KMS-11 (cell line): ENCODE measurements around the gene MEGF6.

ENCODE experiments used
- H2AFZ ChIP-seq: fragments of 200-600 bp; sonication (generic); 2 replicates; pipeline ENCODE4 v1.6.1; 2016; ENCODE audit warnings: antibody characterized with exemption, mixed run types, low read depth
- H3K27ac ChIP-seq: fragments of 200-600 bp; sonication (generic); 2 replicates; pipeline ENCODE4 v1.6.1; 2016; ENCODE audit warnings: mild to moderate bottlenecking, mixed run types
- H3K27me3 ChIP-seq: fragments of 200-600 bp; sonication (generic); 2 replicates; pipeline ENCODE4 v1.6.1; 2017; ENCODE audit warnings: mild to moderate bottlenecking, low read depth, mixed run types, moderate library complexity; ENCODE audit not compliant: insufficient read depth
- H3K36me3 ChIP-seq: fragments of 200-600 bp; sonication (generic); 2 replicates; pipeline ENCODE4 v1.6.1; 2017; ENCODE audit warnings: mild to moderate bottlenecking, mixed run types; ENCODE audit not compliant: insufficient read depth
- H3K4me1 ChIP-seq: fragments of 200-600 bp; sonication (generic); 2 replicates; pipeline ENCODE4 v1.6.1; 2016; ENCODE audit warnings: mild to moderate bottlenecking, low read depth, mixed run types; ENCODE audit not compliant: poor library complexity, severe bottlenecking
- H3K4me2 ChIP-seq: fragments of 200-600 bp; sonication (generic); 2 replicates; pipeline ENCODE4 v1.7.0; 2016; ENCODE audit warnings: mild to moderate bottlenecking, mixed run types
- H3K4me3 ChIP-seq: fragments of 200-600 bp; sonication (generic); IDR thresholded peaks from 2 replicates; pipeline ENCODE4 v1.6.1; 2017; ENCODE audit warnings: low read depth, low read length, mixed read lengths; ENCODE audit not compliant: insufficient read depth
- H3K79me2 ChIP-seq: fragments of 200-600 bp; sonication (generic); 2 replicates; pipeline ENCODE4 v1.6.1; 2016; ENCODE audit warnings: low read depth, mixed run types; ENCODE audit not compliant: insufficient read depth
- H3K9ac ChIP-seq: fragments of 200-600 bp; sonication (generic); 2 replicates; pipeline ENCODE4 v1.6.1; 2016; ENCODE audit warnings: mild to moderate bottlenecking, mixed run types
- H4K20me1 ChIP-seq: fragments of 200-600 bp; sonication (generic); 2 replicates; pipeline ENCODE4 v1.6.1; 2016; ENCODE audit warnings: mild to moderate bottlenecking, mixed run types; ENCODE audit not compliant: insufficient read depth
- CTCF ChIP-seq: fragments of 200-600 bp; sonication (generic); conservative IDR thresholded peaks from 2 replicates; pipeline ENCODE4 v1.6.1; 2017; ENCODE audit warnings: low read depth, mild to moderate bottlenecking, antibody characterized with exemption, low read length, moderate library complexity, mixed read lengths

Gene MEGF6

GRCh38 chr1:3523980-3524379, 87.3 kb downstream of the MEGF6 start:
- H3K9ac ChIP-seq: no peak overlapping the region
- H3K79me2 ChIP-seq: no peaks in the 10 kb centered on the region
- no peak overlapping the region for H3K4me3 ChIP-seq
- TF ChIP-seq CTCF: no peak
- no peak overlapping the region for H3K4me2 ChIP-seq
- no peak overlapping the region for H3K27ac ChIP-seq
- no peaks in the 10 kb centered on the region for H3K4me1 ChIP-seq
- H3K36me3 ChIP-seq: no peaks in the 10 kb centered on the region
- no peak overlapping the region for H2AFZ ChIP-seq
- peaks cover 84% of the 10 kb centered on the region for H3K27me3 ChIP-seq
- H4K20me1 ChIP-seq: no peaks in the 10 kb centered on the region

GRCh38 chr1:3522564-3523265, 88.6 kb downstream of the MEGF6 start:
- Histone ChIP-seq H3K9ac (no peak overlapping the region), H3K36me3 (no peaks in the 10 kb centered on the region), H3K4me3 (no peak overlapping the region), H3K27me3 (peaks cover 79% of the 10 kb centered on the region), H3K4me1 (no peaks in the 10 kb centered on the region), H3K79me2 (no peaks in the 10 kb centered on the region), H2AFZ (no peak overlapping the region), H3K4me2 (no peak overlapping the region), H3K27ac (no peak overlapping the region), H4K20me1 (no peaks in the 10 kb centered on the region)
- no peak for TF ChIP-seq CTCF

- TF ChIP-seq CTCF: no peak
- Histone ChIP-seq H3K9ac (no peak overlapping the region), H3K4me2 (no peak overlapping the region), H3K36me3 (no peaks in the 10 kb centered on the region), H3K4me1 (no peaks in the 10 kb centered on the region), H4K20me1 (no peaks in the 10 kb centered on the region), H3K27me3 (peaks cover 78% of the 10 kb centered on the region), H3K27ac (no peak overlapping the region), H3K4me3 (no peak overlapping the region), H3K79me2 (no peaks in the 10 kb centered on the region), H2AFZ (no peak overlapping the region)
Observed at GRCh38 chr1:3522112-3522511, 89.2 kb downstream of the MEGF6 start.

- Histone ChIP-seq H3K36me3 (no peaks in the 10 kb centered on the region), H4K20me1 (no peaks in the 10 kb centered on the region), H3K9ac (no peak overlapping the region), H3K4me3 (no peak overlapping the region), H3K79me2 (no peaks in the 10 kb centered on the region), H3K27me3 (peaks cover 75% of the 10 kb centered on the region), H3K4me2 (no peak overlapping the region), H3K4me1 (no peaks in the 10 kb centered on the region), H2AFZ (no peak overlapping the region), H3K27ac (no peak overlapping the region)
- TF ChIP-seq CTCF: no peak
Observed at GRCh38 chr1:3521426-3521825, 89.9 kb downstream of the MEGF6 start.
